Measurements from ENCODE around the gene DEF6. TPM values are rescaled to one million over a fixed set of nuclear protein-coding genes. Genes with fewer than 3 reads are reported as not detected.

The DEF6 gene
- total and polyA plus RNA-seq, 2 donors from 2014 or later, result 2.7 to 16.3 TPM

DNA sequence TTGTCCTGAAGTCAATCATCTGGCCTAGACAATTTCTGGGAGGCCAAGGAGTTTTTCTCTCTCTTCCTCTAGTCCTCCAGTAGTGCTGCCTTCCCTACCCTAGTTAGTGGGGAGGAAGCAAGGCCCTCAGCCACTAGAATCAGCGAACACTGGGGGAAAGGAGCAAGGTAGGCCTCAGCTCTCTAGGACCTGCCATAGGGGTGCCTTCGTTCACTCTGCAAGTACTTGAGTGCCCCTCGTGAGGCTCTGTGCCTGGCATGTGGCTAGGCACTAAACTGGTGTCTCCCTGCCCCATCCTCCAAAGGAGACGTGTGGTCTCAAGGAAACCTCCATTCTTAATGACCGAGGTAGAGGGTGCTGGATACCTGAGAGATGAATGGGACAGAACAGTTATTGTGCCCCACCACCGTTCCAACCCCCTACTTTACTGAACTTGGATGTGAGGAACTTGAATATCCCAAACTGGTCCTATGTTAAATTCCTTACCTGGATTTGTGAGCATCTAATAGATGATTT is 1.1 kb downstream of the DEF6 start:
- peak overlapping the region in 1 of 3 donors; percentile 11 for H3K4me3 ChIP-seq (ENCODE audit: low read length in 3 of 3)
- H3K9me3 ChIP-seq (ENCODE audit: control insufficient read depth in 2 of 3, insufficient read depth in 1 of 3, low read length in 3 of 3), result no peaks in the 10 kb centered on the region
- DNase-seq, result no peak
- no peak for FAIRE-seq
- TF ChIP-seq, protein P1, sequence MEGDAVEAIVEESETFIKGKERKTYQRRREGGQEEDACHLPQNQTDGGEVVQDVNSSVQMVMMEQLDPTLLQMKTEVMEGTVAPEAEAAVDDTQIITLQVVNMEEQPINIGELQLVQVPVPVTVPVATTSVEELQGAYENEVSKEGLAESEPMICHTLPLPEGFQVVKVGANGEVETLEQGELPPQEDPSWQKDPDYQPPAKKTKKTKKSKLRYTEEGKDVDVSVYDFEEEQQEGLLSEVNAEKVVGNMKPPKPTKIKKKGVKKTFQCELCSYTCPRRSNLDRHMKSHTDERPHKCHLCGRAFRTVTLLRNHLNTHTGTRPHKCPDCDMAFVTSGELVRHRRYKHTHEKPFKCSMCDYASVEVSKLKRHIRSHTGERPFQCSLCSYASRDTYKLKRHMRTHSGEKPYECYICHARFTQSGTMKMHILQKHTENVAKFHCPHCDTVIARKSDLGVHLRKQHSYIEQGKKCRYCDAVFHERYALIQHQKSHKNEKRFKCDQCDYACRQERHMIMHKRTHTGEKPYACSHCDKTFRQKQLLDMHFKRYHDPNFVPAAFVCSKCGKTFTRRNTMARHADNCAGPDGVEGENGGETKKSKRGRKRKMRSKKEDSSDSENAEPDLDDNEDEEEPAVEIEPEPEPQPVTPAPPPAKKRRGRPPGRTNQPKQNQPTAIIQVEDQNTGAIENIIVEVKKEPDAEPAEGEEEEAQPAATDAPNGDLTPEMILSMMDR (IDR thresholded peaks at IDR 0.05; ENCODE audit: borderline replicate concordance, extremely low read depth, insufficient read depth), result no peak
- H3K36me3 ChIP-seq (ENCODE audit: control insufficient read depth in 2 of 3, insufficient read depth in 3 of 3, low read length in 3 of 3), result peaks cover 3 to 9% (median 7%) of the 10 kb centered on the region in 3 donors
- intact Hi-C loops (cut with DNase I), result no loop called here
- H3K9ac ChIP-seq (ENCODE audit: low read length in 3 of 3), result no peak overlapping the region
- peaks cover 0 to 10% (median 0%) of the 10 kb centered on the region in 3 donors for H3K4me1 ChIP-seq (ENCODE audit: control insufficient read depth in 2 of 3, insufficient read depth in 2 of 3, low read depth in 1 of 3, low read length in 3 of 3)
- no peak overlapping the region for H3K27ac ChIP-seq (ENCODE audit: low read depth in 2 of 2, low read length in 2 of 2)
- H3K27me3 ChIP-seq (ENCODE audit: control insufficient read depth, insufficient read depth, low read length), result no peaks in the 10 kb centered on the region

DNA sequence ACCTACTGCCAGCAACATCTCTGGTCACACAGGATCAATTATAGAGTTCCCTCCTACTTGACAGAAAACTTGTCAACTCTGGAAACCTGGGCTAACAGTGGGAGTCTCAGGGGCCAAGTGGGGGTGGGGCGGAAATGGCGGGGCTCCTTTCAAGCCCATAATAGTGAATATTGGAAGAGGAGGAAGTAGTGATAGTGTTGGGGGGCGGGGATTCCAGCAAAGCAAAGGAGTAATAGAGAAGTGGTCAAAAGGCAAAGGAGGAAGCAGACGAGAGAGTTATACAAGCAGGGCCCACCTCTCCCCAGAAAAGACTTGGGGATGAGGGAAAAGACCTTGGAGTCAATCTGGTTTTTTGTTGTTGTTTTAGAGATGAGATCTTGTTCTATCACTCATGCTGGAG is 2.1 kb downstream of the DEF6 start:
- intact Hi-C loops (cut with DNase I), result no loop called here
- Histone ChIP-seq H3K4me1 (ENCODE audit: control insufficient read depth in 2 of 3, insufficient read depth in 2 of 3, low read depth in 1 of 3, low read length in 3 of 3) (peaks cover 0 to 10% (median 0%) of the 10 kb centered on the region in 3 donors), H3K4me3 (ENCODE audit: low read length in 3 of 3) (no peak overlapping the region), H3K36me3 (ENCODE audit: control insufficient read depth in 2 of 3, insufficient read depth in 3 of 3, low read length in 3 of 3) (peaks cover under 1 to 6% (median 5%) of the 10 kb centered on the region in 3 donors), H3K9me3 (ENCODE audit: control insufficient read depth in 2 of 3, insufficient read depth in 1 of 3, low read length in 3 of 3) (no peaks in the 10 kb centered on the region), H3K9ac (ENCODE audit: low read length in 3 of 3) (no peak overlapping the region), H3K27me3 (ENCODE audit: control insufficient read depth, insufficient read depth, low read length) (no peaks in the 10 kb centered on the region), H3K27ac (ENCODE audit: low read depth in 2 of 2, low read length in 2 of 2) (no peak overlapping the region)
- FAIRE-seq (no peak), DNase-seq (no peak)
- TF ChIP-seq, protein P1 (IDR thresholded peaks at IDR 0.05; ENCODE audit: borderline replicate concordance, extremely low read depth, insufficient read depth), result no peak

DNA sequence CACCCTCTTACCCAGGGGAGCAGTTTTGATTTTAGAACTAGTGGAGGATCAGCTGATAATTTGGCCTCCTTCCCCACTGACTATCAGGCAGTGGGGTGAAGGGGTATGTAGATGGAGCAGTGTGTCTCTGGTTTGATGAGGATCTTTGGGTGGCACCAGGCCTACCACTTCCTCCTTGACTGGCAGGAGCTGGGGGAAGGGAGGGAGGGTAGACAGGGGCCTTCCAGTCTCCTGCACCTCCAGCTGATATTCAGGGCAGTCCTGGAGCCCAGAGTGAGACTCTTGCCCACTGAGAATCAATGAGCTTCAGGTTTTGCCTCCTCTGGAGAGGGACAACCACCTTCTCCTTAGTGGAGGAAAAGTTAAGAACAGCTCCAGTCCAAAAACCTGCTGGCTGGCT is 3.2 kb downstream of the DEF6 start:
- Histone ChIP-seq H3K27me3 (ENCODE audit: control insufficient read depth, insufficient read depth, low read length) (no peaks in the 10 kb centered on the region), H3K9ac (ENCODE audit: low read length in 3 of 3) (no peak overlapping the region), H3K9me3 (ENCODE audit: control insufficient read depth in 2 of 3, insufficient read depth in 1 of 3, low read length in 3 of 3) (no peaks in the 10 kb centered on the region), H3K36me3 (ENCODE audit: control insufficient read depth in 2 of 3, insufficient read depth in 3 of 3, low read length in 3 of 3) (no peaks in the 10 kb centered on the region), H3K4me1 (ENCODE audit: control insufficient read depth in 2 of 3, insufficient read depth in 2 of 3, low read depth in 1 of 3, low read length in 3 of 3) (peaks cover 0 to 10% (median 0%) of the 10 kb centered on the region in 3 donors), H3K27ac (ENCODE audit: low read depth in 2 of 2, low read length in 2 of 2) (no peak overlapping the region), H3K4me3 (ENCODE audit: low read length in 3 of 3) (no peak overlapping the region)
- TF ChIP-seq, protein P1 (IDR thresholded peaks at IDR 0.05; ENCODE audit: borderline replicate concordance, extremely low read depth, insufficient read depth), result no peak
- FAIRE-seq (no peak), DNase-seq (no peak)
- intact Hi-C loops (cut with DNase I), result no loop called here
